ENCODE measurements around the gene ING3. TPM values are rescaled to one million over a fixed set of nuclear protein-coding genes. Genes with fewer than 3 reads are reported as not detected.

ING3 gene
- total RNA-seq, 1 experiment from 2014 or later, result 23.1 TPM

GRCh38 chr7:120966961-120967360 lies 16.4 kb downstream of the ING3 start:
- H3K79me1 ChIP-seq (ENCODE audit: insufficient read depth, low read depth, low read length, poor library complexity, severe bottlenecking), result no peaks in the 10 kb centered on the region
- no peak for TF ChIP-seq CTCF (conservative IDR thresholded peaks at IDR 0.05)
- no peak overlapping the region for H2AFZ ChIP-seq (ENCODE audit: low read length)
- no peaks in the 10 kb centered on the region for H4K20me1 ChIP-seq (ENCODE audit: control insufficient read depth, insufficient read depth, insufficient read length)
- H3K4me2 ChIP-seq (ENCODE audit: insufficient read depth, insufficient read length, low read length), result no peak overlapping the region
- H3K4me1 ChIP-seq (ENCODE audit: insufficient read depth, low read length), result no peaks in the 10 kb centered on the region
- no peak overlapping the region for H3K9ac ChIP-seq (ENCODE audit: extremely low read depth, insufficient read length, low read length)
- Mint-ChIP-seq H3K9me3 (no peaks in the 10 kb centered on the region), H3K36me3 (ENCODE audit: insufficient read depth in 1 of 3, low read depth in 3 of 3) (peaks cover 0 to 40% (median 35%) of the 10 kb centered on the region in 3 experiments; a peak in 6 of 7 replicates), H3K4me3 (no peak overlapping the region), H3K4me1 (peaks cover 3 to 8% of the 10 kb centered on the region in 2 experiments; a peak in 2 of 4 replicates), H3K27ac (no peak overlapping the region; a peak in 1 of 7 replicates), H3K27me3 (ENCODE audit: low read depth) (no peaks in the 10 kb centered on the region)
- H3K23me2 ChIP-seq (ENCODE audit: insufficient read length, low read depth, low read length, poor library complexity, severe bottlenecking), result no peaks in the 10 kb centered on the region
- no peak overlapping the region for H3K27ac ChIP-seq (ENCODE audit: insufficient read length, low read depth, low read length)
- no peak overlapping the region for H2BK120ac ChIP-seq (ENCODE audit: low read depth, low read length, poor library complexity, severe bottlenecking)
- H3K9me3 ChIP-seq (ENCODE audit: control insufficient read depth, low read depth, low read length), result no peaks in the 10 kb centered on the region
- H4K91ac ChIP-seq (ENCODE audit: insufficient read length, low read depth, low read length), result no peak overlapping the region
- no peaks in the 10 kb centered on the region for H3K27me3 ChIP-seq (ENCODE audit: insufficient read depth, low read length)
- H3K18ac ChIP-seq (ENCODE audit: insufficient read length, low read depth, low read length), result no peak overlapping the region
- H2AK5ac ChIP-seq (ENCODE audit: insufficient read length, low read length), result no peak overlapping the region
- no peak overlapping the region for H2BK15ac ChIP-seq (ENCODE audit: low read depth, low read length)
- H4K8ac ChIP-seq (replicated peaks; ENCODE audit: insufficient read length, low read depth, low read length), result no peak overlapping the region
- H3K4ac ChIP-seq (ENCODE audit: low read depth, low read length), result no peak overlapping the region
- H4K5ac ChIP-seq (ENCODE audit: insufficient read length, low read depth, low read length), result no peak overlapping the region
- H3K79me2 ChIP-seq (ENCODE audit: insufficient read depth, low read length), result no peaks in the 10 kb centered on the region
- no peak overlapping the region for H3K14ac ChIP-seq (ENCODE audit: insufficient read depth, low read length)
- H3K56ac ChIP-seq (ENCODE audit: insufficient read length, low read depth, low read length), result no peak overlapping the region
- no peak overlapping the region for H3K23ac ChIP-seq (ENCODE audit: insufficient read length, low read depth, low read length)
- no peak overlapping the region for H3T11ph ChIP-seq (ENCODE audit: low read length)
- H2BK20ac ChIP-seq (ENCODE audit: low read depth, low read length, poor library complexity, severe bottlenecking), result no peak overlapping the region
- no peak overlapping the region for H2BK5ac ChIP-seq (ENCODE audit: insufficient read length, low read length)
- no peak for DNase-seq
- no peak overlapping the region for H2BK12ac ChIP-seq (ENCODE audit: insufficient read length, low read depth, low read length)
